ENCODE results near the gene NEAT1. TPM values are rescaled to one million over a fixed set of nuclear protein-coding genes. Genes with fewer than 3 reads are reported as not detected.

Gene NEAT1
- total RNA-seq, result 11.6 TPM

DNA sequence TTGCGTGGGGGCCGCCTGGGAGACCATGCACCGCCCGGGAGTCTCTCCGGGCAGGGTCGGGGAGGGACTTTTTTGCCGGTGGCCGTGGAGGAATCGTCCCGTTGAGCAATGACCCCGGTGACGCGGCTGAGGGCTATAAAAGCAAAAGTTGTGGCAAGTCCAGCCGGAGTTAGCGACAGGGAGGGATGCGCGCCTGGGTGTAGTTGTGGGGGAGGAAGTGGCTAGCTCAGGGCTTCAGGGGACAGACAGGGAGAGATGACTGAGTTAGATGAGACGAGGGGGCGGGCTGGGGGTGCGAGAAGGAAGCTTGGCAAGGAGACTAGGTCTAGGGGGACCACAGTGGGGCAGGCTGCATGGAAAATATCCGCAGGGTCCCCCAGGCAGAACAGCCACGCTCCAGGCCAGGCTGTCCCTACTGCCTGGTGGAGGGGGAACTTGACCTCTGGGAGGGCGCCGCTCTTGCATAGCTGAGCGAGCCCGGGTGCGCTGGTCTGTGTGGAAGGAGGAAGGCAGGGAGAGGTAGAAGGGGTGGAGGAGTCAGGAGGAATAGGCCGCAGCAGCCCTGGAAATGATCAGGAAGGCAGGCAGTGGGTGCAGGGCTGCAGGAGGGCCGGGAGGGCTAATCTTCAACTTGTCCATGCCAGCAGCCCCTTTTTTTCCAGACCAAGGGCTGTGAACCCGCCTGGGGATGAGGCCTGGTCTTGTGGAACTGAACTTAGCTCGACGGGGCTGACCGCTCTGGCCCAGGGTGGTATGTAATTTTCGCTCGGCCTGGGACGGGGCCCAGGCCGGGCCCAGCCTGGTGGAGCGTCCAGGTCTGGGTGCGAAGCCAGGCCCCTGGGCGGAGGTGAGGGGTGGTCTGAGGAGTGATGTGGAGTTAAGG lies at the start of gene NEAT1:
TSS of gene NEAT1 (plus strand) at position 166 of the 883 bp plus-strand sequence.

GRCh38 chr11:65382033-65382803 lies 40.4 kb upstream of the NEAT1 start, which contains the start of gene SLC25A45:
TSS of gene SLC25A45 (minus strand) at chr11:65382646. CDS start at chr11:65381951, 695 bp downstream.

DNA sequence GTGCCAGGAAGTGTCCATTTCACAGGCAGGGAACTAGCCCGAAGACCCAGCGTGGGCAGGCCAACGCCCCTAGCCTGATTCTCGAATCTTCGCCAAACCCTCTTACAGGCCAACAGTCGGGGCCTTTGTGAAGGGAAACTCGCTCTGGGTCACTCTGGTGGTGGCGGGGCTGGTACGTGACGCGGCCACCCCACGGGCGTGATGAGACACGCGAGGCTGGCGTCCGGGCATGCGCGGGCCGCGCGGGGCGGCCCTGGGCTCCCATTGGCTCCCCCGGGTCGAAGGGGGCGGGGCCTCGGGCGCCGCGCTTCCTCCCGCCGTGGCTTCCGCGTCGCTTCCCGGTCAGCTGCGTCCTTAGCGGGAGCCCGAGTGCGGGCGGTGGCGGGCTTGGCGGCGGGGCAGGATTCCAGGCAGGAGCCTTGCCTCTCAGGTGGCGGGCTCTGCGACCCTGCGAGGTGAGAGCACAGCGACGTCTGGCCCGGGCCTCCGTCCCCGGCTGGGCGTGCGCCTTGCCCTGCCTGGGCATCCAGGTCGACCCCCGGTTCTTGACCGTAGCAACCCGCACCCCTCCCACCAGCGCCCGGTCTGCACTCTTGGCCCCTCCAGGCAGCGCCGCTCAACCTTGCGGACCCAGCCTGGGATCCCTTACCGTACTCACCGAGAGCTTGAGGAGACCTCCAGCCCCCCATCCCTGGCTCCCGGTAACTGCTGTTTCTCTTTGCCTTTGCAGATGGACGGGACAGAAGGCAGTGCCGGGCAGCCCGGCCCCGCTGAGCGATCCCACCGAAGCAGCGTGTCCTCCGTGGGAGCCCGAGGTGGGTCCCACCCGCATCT lies 36.1 kb upstream of the NEAT1 start, which contains the start of gene FRMD8:
TSS of gene FRMD8 (plus strand) at position 331 of the 834 bp plus-strand sequence. CDS start at position 731, 400 bp downstream.

Small RNAs within 50 kb of the gene (small RNA-seq; reads per million reads assigned to genes)
- not detected for gene RF01684 (ENCODE audit: low replicate concordance)

Other genes starting within 250 kb of the NEAT1 start
- 65.7 TPM for gene CAPN1, start 240.9 kb upstream of the NEAT1 start, total RNA-seq
- 4.7 TPM for gene POLA2, start 160.8 kb upstream of the NEAT1 start, total RNA-seq
- gene CDC42EP2, start 107.9 kb upstream of the NEAT1 start, total RNA-seq, result 9.4 TPM
- 50.7 TPM for gene DPF2, start 88.9 kb upstream of the NEAT1 start, total RNA-seq
- 3.8 TPM for gene TIGD3, start 68.0 kb upstream of the NEAT1 start, total RNA-seq
- 0.31 TPM for gene SLC25A45, start 40.2 kb upstream of the NEAT1 start, total RNA-seq
- gene FRMD8, start 36.2 kb upstream of the NEAT1 start, total RNA-seq, result 7.8 TPM
- 25,265 TPM for gene MALAT1, start 76.2 kb downstream of the NEAT1 start, total RNA-seq
- 47.6 TPM for gene SCYL1, start 102.3 kb downstream of the NEAT1 start, total RNA-seq
- gene LTBP3, start 135.6 kb downstream of the NEAT1 start, total RNA-seq, result 53.5 TPM
- 25.0 TPM for gene ZNRD2, start 147.7 kb downstream of the NEAT1 start, total RNA-seq
- 39.4 TPM for gene FAM89B, start 149.7 kb downstream of the NEAT1 start, total RNA-seq
- 21.0 TPM for gene EHBP1L1, start 153.3 kb downstream of the NEAT1 start, total RNA-seq
- gene KCNK7, start 173.0 kb downstream of the NEAT1 start, total RNA-seq, result not detected
- gene MAP3K11, start 191.4 kb downstream of the NEAT1 start, total RNA-seq, result 26.3 TPM
- 14.1 TPM for gene PCNX3, start 193.0 kb downstream of the NEAT1 start, total RNA-seq
- gene SIPA1, start 215.3 kb downstream of the NEAT1 start, total RNA-seq, result 4.4 TPM
- gene RELA, start 240.1 kb downstream of the NEAT1 start, total RNA-seq, result 30.7 TPM

Data from parietal lobe (tissue), 2 donors.